ENCODE results near the gene KRT15. TPM values are rescaled to one million over a fixed set of nuclear protein-coding genes. Genes with fewer than 3 reads are reported as not detected.

KRT15 gene
- total and polyA plus RNA-seq, 2 of the 8 experiments (the other 6 are each of a cell fraction or from before 2014, with no cell fraction given), result 0.11 to 0.13 TPM

DNA sequence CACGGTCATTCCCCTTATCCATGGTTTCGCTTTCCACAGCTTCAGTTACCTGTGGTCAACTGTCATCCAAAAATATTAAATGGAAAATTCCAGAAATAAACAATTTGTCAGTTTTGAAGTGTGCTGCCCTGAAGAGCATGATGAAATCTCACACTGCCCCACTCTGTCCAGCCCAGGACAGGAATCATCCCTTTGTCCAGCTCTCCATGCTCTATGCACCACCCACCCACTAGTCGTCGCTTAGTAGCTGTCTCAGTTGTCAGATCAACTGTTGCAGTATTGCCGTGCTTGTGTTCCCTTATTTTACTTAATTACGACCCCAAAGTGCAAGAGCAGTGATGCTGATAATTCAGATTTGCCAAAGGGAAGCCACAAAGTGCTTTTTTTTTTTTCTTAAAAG is 42.9 kb upstream of the KRT15 start:
- H3K4me3 ChIP-seq (ENCODE audit: extremely low read depth in 1 of 4, insufficient read depth in 2 of 4, low read depth in 3 of 4, low read length in 4 of 4), result no peak overlapping the region

More for the DNA sequence above, 42.9 kb upstream of the KRT15 start:
- H3K23ac ChIP-seq (ENCODE audit: insufficient read length), result no peak overlapping the region
- H2AFZ ChIP-seq (ENCODE audit: low read length), result no peak overlapping the region
- ChIA-PET CTCF (ENCODE audit: partially characterized antibody) (interaction anchor here (0.7 to 12.7 kb wide), 5 partner anchors 11 to 121 kb away, joined by 3 to 129 read pairs (median 4); no protein-coding TSS in a partner anchor), POLR2A (ENCODE audit: partially characterized antibody) (no interaction called here)
- no peak overlapping the region for H3K9ac ChIP-seq (replicated peaks in 1 of 4; ENCODE audit: extremely low read depth in 1 of 4, low read depth in 3 of 4, low read length in 3 of 4)
- no peak overlapping the region for H3K27ac ChIP-seq (ENCODE audit: low read depth, low read length)
- peak overlapping the region; percentile 12; the same call in 1 of the 2 replicates for H4K8ac ChIP-seq (ENCODE audit: extremely low read depth, insufficient read depth, low read length)
- H3K4ac ChIP-seq (replicated peaks; ENCODE audit: insufficient read length, low read depth, low read length), result no peak overlapping the region
- WGBS, 2 experiments (ENCODE audit: extremely low coverage in 1 of 2, insufficient coverage in 1 of 2, insufficient read length in 1 of 2, insufficient replicate concordance in 2 of 2, low coverage in 1 of 2, low lambda C conversion rate in 2 of 2, missing lambda C conversion rate in 1 of 2), result 91% methylated on average over 6 of the region's 6 CpGs; no CpG with 5 or more reads in 1 of the 2 experiments
- no peaks in the 10 kb centered on the region for H3K9me3 ChIP-seq (ENCODE audit: insufficient read depth in 2 of 2, low read depth in 1 of 2, low read length in 1 of 2)
- H2BK120ac ChIP-seq (replicated peaks; ENCODE audit: low read depth, low read length), result no peak overlapping the region
- no peak overlapping the region for H2BK5ac ChIP-seq (ENCODE audit: low read depth, low read length)
- H2BK20ac ChIP-seq (ENCODE audit: low read length), result no peak overlapping the region
- no peak overlapping the region for H4K91ac ChIP-seq (replicated peaks; ENCODE audit: insufficient read length, low read length)
- H4K5ac ChIP-seq (ENCODE audit: insufficient read length, low read depth, low read length), result no peak overlapping the region
- H4K20me1 ChIP-seq (replicated peaks in 1 of 2; ENCODE audit: control insufficient read depth in 1 of 2, insufficient read depth in 2 of 2, low read length in 2 of 2), result no peaks in the 10 kb centered on the region
- H3K23me2 ChIP-seq (ENCODE audit: low read depth, low read length), result no peaks in the 10 kb centered on the region
- no peak overlapping the region for H2BK15ac ChIP-seq (ENCODE audit: low read length)
- no peaks in the 10 kb centered on the region for H3K27me3 ChIP-seq (replicated peaks in 1 of 4; ENCODE audit: control insufficient read depth in 3 of 4, extremely low read depth in 1 of 4, insufficient read depth in 3 of 4, low read length in 3 of 4)
- FAIRE-seq (no peak), DNase-seq (ENCODE audit: low read depth in 1 of 2, low spot score in 2 of 2) (no peak)
- no peaks in the 10 kb centered on the region for H3K79me1 ChIP-seq (ENCODE audit: low read depth, low read length)
- H2BK12ac ChIP-seq (ENCODE audit: low read depth, low read length), result no peak overlapping the region
- H3K36me3 ChIP-seq (ENCODE audit: control insufficient read depth in 2 of 4, insufficient read depth in 4 of 4, low read length in 3 of 4), result no peaks in the 10 kb centered on the region
- no peak overlapping the region for H3K14ac ChIP-seq (ENCODE audit: insufficient read length)
- H3K4me2 ChIP-seq (ENCODE audit: insufficient read depth in 1 of 2, low read depth in 2 of 2, low read length in 2 of 2), result no peak overlapping the region
- no peaks in the 10 kb centered on the region for H3K4me1 ChIP-seq (replicated peaks in 1 of 4; ENCODE audit: control insufficient read depth in 3 of 4, insufficient read depth in 4 of 4, low read length in 3 of 4)
- H2AK5ac ChIP-seq (ENCODE audit: low read depth, low read length), result no peak overlapping the region
- no peak overlapping the region for H3K56ac ChIP-seq (replicated peaks; ENCODE audit: insufficient read length, low read depth, low read length)
- TF ChIP-seq EGR1 (IDR thresholded peaks at IDR 0.05; ENCODE audit: borderline replicate concordance, low read depth, low read length) (no peak), CBX8 (IDR thresholded peaks at IDR 0.05; ENCODE audit: borderline replicate concordance, low read depth, low read length) (no peak), POU5F1 (IDR thresholded peaks at IDR 0.05; ENCODE audit: low read depth, low read length) (no peak)
- H3K18ac ChIP-seq (ENCODE audit: extremely low read depth, low read length), result no peak overlapping the region
- H3K79me2 ChIP-seq (ENCODE audit: control insufficient read depth in 1 of 2, insufficient read depth in 2 of 2, low read length in 2 of 2), result no peaks in the 10 kb centered on the region
